ENCODE measurements around the gene SLC17A7. TPM values are rescaled to one million over a fixed set of nuclear protein-coding genes. Genes with fewer than 3 reads are reported as not detected.

SLC17A7 gene
- total and polyA plus RNA-seq, 2 donors (not counting 1 experiment from before 2014, with no cell fraction given) = 0.60 to 0.89 TPM

- TF ChIP-seq EZH2 (IDR thresholded peaks at IDR 0.05; ENCODE audit: borderline replicate concordance, insufficient read depth, low read depth, low read length, poor library complexity, severe bottlenecking) = no peak
- TF ChIP-seq CTCF (IDR thresholded peaks at IDR 0.05) = no peak
- ATAC-seq (ENCODE audit: low read depth) (no peak), DNase-seq (no peak)
- ChIA-PET POLR2A (interaction anchor here (0.6 to 2.3 kb wide), 6 partner anchors 34 to 831 kb away, joined by 3 to 20 read pairs (median 4); partner anchors contain the start of gene CD37), CTCF (interaction anchor here (1.0 to 5.1 kb wide), 10 partner anchors 12 to 219 kb away, joined by 3 to 70 read pairs (median 6); partner anchors contain the start of genes CD37 and FLT3LG)
- peaks cover 0 to 16% (median 0%) of the 10 kb centered on the region in 3 donors for H3K9me3 ChIP-seq (ENCODE audit: control extremely low read depth in 1 of 3, control insufficient read depth in 2 of 3, insufficient read depth in 1 of 3, low read length in 2 of 3)
- H3K27ac Mint-ChIP-seq = peak overlapping the region; percentile 53
- 36% methylated on average over 14 of the region's 14 CpGs for WGBS (ENCODE audit: insufficient coverage)
- no peak overlapping the region for H2AFZ ChIP-seq (ENCODE audit: insufficient read depth, low read depth, low read length, poor library complexity, severe bottlenecking)
- H3K4me2 ChIP-seq (replicated peaks; ENCODE audit: low read depth, low read length, poor library complexity, severe bottlenecking) = peak overlapping the region; percentile 99
- no peaks in the 10 kb centered on the region for H3K9me3 Mint-ChIP-seq (ENCODE audit: insufficient read depth)
- peaks cover 0 to 10% of the 10 kb centered on the region in 2 experiments for H3K36me3 ChIP-seq (replicated peaks in 1 of 2; ENCODE audit: control extremely low read depth in 1 of 2, control insufficient read depth in 1 of 2, extremely low read depth in 1 of 2, insufficient read depth in 2 of 2, low read length in 1 of 2)
- no peak overlapping the region for H3K9ac ChIP-seq (ENCODE audit: low read length)
- intact Hi-C loops (cut with micrococcal nuclease) = loop anchor here (2.0 kb wide), 2 partner anchors 55 to 141 kb away; partner anchors contain the start of gene RPS11
- peaks cover 35% of the 10 kb centered on the region for H3K4me1 Mint-ChIP-seq
- H4K20me1 ChIP-seq (ENCODE audit: control insufficient read depth, insufficient read depth, low read length, poor library complexity, severe bottlenecking) = no peaks in the 10 kb centered on the region
- H3K4me3 Mint-ChIP-seq = peak overlapping the region; percentile 93
- peaks cover 2 to 53% (median 43%) of the 10 kb centered on the region in 4 experiments for H3K27me3 ChIP-seq (replicated peaks in 1 of 4; ENCODE audit: control extremely low read depth in 1 of 4, control insufficient read depth in 3 of 4, insufficient read depth in 4 of 4, low read length in 3 of 4)
- peaks cover 19 to 31% of the 10 kb centered on the region in 2 donors for H3K4me1 ChIP-seq (ENCODE audit: control insufficient read depth in 2 of 2, insufficient read depth in 2 of 2, low read length in 2 of 2)
- H3K4me3 ChIP-seq (ENCODE audit: control extremely low read depth in 1 of 5, extremely low read depth in 1 of 5, insufficient read depth in 1 of 5, low read depth in 2 of 5, low read length in 4 of 5) = peak overlapping the region in 1 of 5 experiments; percentile 29
- no peak overlapping the region for H3K27ac ChIP-seq (ENCODE audit: low read length in 2 of 2)
- peaks cover 52% of the 10 kb centered on the region for H3K27me3 Mint-ChIP-seq
- no peaks in the 10 kb centered on the region for H3K79me2 ChIP-seq (ENCODE audit: control insufficient read depth, insufficient read depth, low read length)
These were observed 628 bp upstream of the SLC17A7 start for GRCh38 chr19:49441960-49442350.

GRCh38 chr19:49440439-49441209, 703 bp downstream of the SLC17A7 start:
- no peak for ATAC-seq (ENCODE audit: low read depth)
- CTCF ChIA-PET = interaction anchor here (0.9 to 1.6 kb wide), 3 partner anchors 11 to 139 kb away, joined by 3 to 4 read pairs (median 4); no protein-coding TSS in a partner anchor
- H3K27ac Mint-ChIP-seq = peak overlapping the region; percentile 64

More at GRCh38 chr19:49440439-49441209, 703 bp downstream of the SLC17A7 start:
- Mint-ChIP-seq H3K9me3 (ENCODE audit: insufficient read depth) (no peaks in the 10 kb centered on the region), H3K4me3 (peak overlapping the region; percentile 37), H3K27me3 (peaks cover 64% of the 10 kb centered on the region), H3K4me1 (peaks cover 46% of the 10 kb centered on the region)
- peak overlapping the region; percentile 99 for H3K4me2 ChIP-seq (replicated peaks; ENCODE audit: low read depth, low read length, poor library complexity, severe bottlenecking)
- no peak overlapping the region for H3K4me3 ChIP-seq (ENCODE audit: control extremely low read depth in 1 of 5, extremely low read depth in 1 of 5, insufficient read depth in 1 of 5, low read depth in 2 of 5, low read length in 4 of 5)
- peaks cover 28 to 42% of the 10 kb centered on the region in 2 donors for H3K4me1 ChIP-seq (ENCODE audit: control insufficient read depth in 2 of 2, insufficient read depth in 2 of 2, low read length in 2 of 2)
- TF ChIP-seq CTCF (IDR thresholded peaks at IDR 0.05) (no peak), EZH2 (IDR thresholded peaks at IDR 0.05; ENCODE audit: borderline replicate concordance, insufficient read depth, low read depth, low read length, poor library complexity, severe bottlenecking) (no peak)
- H3K27ac ChIP-seq (ENCODE audit: low read length in 2 of 2) = no peak overlapping the region
- POLR2A ChIA-PET = no interaction called here
- H3K9ac ChIP-seq (ENCODE audit: low read length) = no peak overlapping the region
- H2AFZ ChIP-seq (ENCODE audit: insufficient read depth, low read depth, low read length, poor library complexity, severe bottlenecking) = no peak overlapping the region
- DNase-seq = no peak
- peaks cover 2 to 67% (median 55%) of the 10 kb centered on the region in 4 experiments for H3K27me3 ChIP-seq (replicated peaks in 1 of 4; ENCODE audit: control extremely low read depth in 1 of 4, control insufficient read depth in 3 of 4, insufficient read depth in 4 of 4, low read length in 3 of 4)
- no peaks in the 10 kb centered on the region for H3K36me3 ChIP-seq (replicated peaks in 1 of 2; ENCODE audit: control extremely low read depth in 1 of 2, control insufficient read depth in 1 of 2, extremely low read depth in 1 of 2, insufficient read depth in 2 of 2, low read length in 1 of 2)
- no peaks in the 10 kb centered on the region for H3K79me2 ChIP-seq (ENCODE audit: control insufficient read depth, insufficient read depth, low read length)
- 41% methylated on average over 17 of the region's 19 CpGs for WGBS (ENCODE audit: insufficient coverage)
- no peaks in the 10 kb centered on the region for H4K20me1 ChIP-seq (ENCODE audit: control insufficient read depth, insufficient read depth, low read length, poor library complexity, severe bottlenecking)
- intact Hi-C loops (cut with micrococcal nuclease) = no loop called here
- peaks cover 0 to 29% (median 0%) of the 10 kb centered on the region in 3 donors for H3K9me3 ChIP-seq (ENCODE audit: control extremely low read depth in 1 of 3, control insufficient read depth in 2 of 3, insufficient read depth in 1 of 3, low read length in 2 of 3)
